ENCODE measurements around the gene BTN2A1. TPM values are rescaled to one million over a fixed set of nuclear protein-coding genes. Genes with fewer than 3 reads are reported as not detected.

The BTN2A1 gene
- total and polyA plus RNA-seq, 2 of the 13 experiments (the other 11 are each of a cell fraction or from before 2014, with no cell fraction given), result 16.4 to 30.4 TPM

DNA sequence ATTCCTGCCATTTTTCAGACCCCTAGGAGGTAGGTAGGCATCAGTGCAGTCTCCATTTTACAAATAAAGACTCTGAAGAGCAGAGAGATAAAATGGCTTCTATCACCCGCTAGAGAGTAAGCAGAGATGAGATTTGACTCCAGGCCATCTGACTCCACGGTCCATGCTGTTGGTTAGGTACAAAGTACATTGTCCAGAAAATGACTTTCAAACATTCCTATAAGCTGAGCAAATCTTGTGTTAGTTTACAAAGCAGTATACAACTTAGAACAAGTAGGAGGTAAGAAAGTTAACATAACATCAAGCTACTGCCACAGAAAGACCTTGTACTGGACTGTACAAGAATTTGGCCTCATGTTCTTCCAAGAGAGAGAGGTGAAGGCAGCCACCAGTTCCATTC, 57.2 kb downstream of the BTN2A1 start (continued):
- no peak for TF ChIP-seq SALL2 (CRISPR knock-in tag; IDR thresholded peaks at IDR 0.05)
- no peak for TF ChIP-seq PCBP1 (IDR thresholded peaks at IDR 0.05; ENCODE audit: borderline replicate concordance, low read depth, low read length)
- 0 out of 2 replicates have a peak, but pooled peaks have one; percentile 23 for TF ChIP-seq ZKSCAN5 (CRISPR knock-in tag; IDR thresholded peaks at IDR 0.05)
- peak; percentile 76 for TF ChIP-seq HNF4G (IDR thresholded peaks at IDR 0.05; ENCODE audit: borderline replicate concordance, low read depth, low read length)
- peak; percentile 24; the same call in 1 of the 2 replicates for TF ChIP-seq HNF4G (CRISPR knock-in tag; IDR thresholded peaks at IDR 0.05; ENCODE audit: borderline replicate concordance, low read depth)
- peak; percentile 73; the same call in 1 of the 2 replicates for TF ChIP-seq SOX5 (CRISPR knock-in tag; IDR thresholded peaks at IDR 0.05; ENCODE audit: borderline replicate concordance)
- TF ChIP-seq SPEN (CRISPR knock-in tag; IDR thresholded peaks at IDR 0.05; ENCODE audit: low read depth), result 0 out of 2 replicates have a peak, but pooled peaks have one; percentile 26
- TF ChIP-seq SSRP1 (CRISPR knock-in tag; IDR thresholded peaks at IDR 0.05), result no peak; the same call in 1 of the 2 replicates
- no peak for TF ChIP-seq CBX5 (CRISPR knock-in tag; IDR thresholded peaks at IDR 0.05; ENCODE audit: borderline replicate concordance)
- TF ChIP-seq ZNF441 (CRISPR knock-in tag; IDR thresholded peaks at IDR 0.05; ENCODE audit: borderline replicate concordance), result 0 out of 2 replicates have a peak, but pooled peaks have one; percentile 48
- peak; percentile 30; the same call in 1 of the 2 replicates for TF ChIP-seq TBX2 (CRISPR knock-in tag; IDR thresholded peaks at IDR 0.05; ENCODE audit: borderline replicate concordance)
- peak; percentile 63 for TF ChIP-seq GATAD1 (CRISPR knock-in tag; IDR thresholded peaks at IDR 0.05)
- TF ChIP-seq KLF6 (CRISPR knock-in tag; IDR thresholded peaks at IDR 0.05), result 0 out of 2 replicates have a peak, but pooled peaks have one; percentile 34
- no peak for TF ChIP-seq POLR2AphosphoS5 (IDR thresholded peaks at IDR 0.05; ENCODE audit: low read depth, low read length)
- no peak for TF ChIP-seq ZNF883 (CRISPR knock-in tag; IDR thresholded peaks at IDR 0.05; ENCODE audit: not compliant biosample characterization)
- TF ChIP-seq, protein P1, sequence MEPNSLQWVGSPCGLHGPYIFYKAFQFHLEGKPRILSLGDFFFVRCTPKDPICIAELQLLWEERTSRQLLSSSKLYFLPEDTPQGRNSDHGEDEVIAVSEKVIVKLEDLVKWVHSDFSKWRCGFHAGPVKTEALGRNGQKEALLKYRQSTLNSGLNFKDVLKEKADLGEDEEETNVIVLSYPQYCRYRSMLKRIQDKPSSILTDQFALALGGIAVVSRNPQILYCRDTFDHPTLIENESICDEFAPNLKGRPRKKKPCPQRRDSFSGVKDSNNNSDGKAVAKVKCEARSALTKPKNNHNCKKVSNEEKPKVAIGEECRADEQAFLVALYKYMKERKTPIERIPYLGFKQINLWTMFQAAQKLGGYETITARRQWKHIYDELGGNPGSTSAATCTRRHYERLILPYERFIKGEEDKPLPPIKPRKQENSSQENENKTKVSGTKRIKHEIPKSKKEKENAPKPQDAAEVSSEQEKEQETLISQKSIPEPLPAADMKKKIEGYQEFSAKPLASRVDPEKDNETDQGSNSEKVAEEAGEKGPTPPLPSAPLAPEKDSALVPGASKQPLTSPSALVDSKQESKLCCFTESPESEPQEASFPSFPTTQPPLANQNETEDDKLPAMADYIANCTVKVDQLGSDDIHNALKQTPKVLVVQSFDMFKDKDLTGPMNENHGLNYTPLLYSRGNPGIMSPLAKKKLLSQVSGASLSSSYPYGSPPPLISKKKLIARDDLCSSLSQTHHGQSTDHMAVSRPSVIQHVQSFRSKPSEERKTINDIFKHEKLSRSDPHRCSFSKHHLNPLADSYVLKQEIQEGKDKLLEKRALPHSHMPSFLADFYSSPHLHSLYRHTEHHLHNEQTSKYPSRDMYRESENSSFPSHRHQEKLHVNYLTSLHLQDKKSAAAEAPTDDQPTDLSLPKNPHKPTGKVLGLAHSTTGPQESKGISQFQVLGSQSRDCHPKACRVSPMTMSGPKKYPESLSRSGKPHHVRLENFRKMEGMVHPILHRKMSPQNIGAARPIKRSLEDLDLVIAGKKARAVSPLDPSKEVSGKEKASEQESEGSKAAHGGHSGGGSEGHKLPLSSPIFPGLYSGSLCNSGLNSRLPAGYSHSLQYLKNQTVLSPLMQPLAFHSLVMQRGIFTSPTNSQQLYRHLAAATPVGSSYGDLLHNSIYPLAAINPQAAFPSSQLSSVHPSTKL (CRISPR knock-in tag; IDR thresholded peaks at IDR 0.05), result peak; percentile 92
- TF ChIP-seq, protein P2, sequence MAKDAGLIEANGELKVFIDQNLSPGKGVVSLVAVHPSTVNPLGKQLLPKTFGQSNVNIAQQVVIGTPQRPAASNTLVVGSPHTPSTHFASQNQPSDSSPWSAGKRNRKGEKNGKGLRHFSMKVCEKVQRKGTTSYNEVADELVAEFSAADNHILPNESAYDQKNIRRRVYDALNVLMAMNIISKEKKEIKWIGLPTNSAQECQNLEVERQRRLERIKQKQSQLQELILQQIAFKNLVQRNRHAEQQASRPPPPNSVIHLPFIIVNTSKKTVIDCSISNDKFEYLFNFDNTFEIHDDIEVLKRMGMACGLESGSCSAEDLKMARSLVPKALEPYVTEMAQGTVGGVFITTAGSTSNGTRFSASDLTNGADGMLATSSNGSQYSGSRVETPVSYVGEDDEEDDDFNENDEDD (CRISPR knock-in tag; IDR thresholded peaks at IDR 0.05; ENCODE audit: borderline replicate concordance), result no peak
- TF ChIP-seq GZF1 (CRISPR knock-in tag; IDR thresholded peaks at IDR 0.05), result no peak
- TF ChIP-seq ZFX (CRISPR knock-in tag; IDR thresholded peaks at IDR 0.05; ENCODE audit: low read depth), result 0 out of 2 replicates have a peak, but pooled peaks have one; percentile 27
- 0 out of 2 replicates have a peak, but pooled peaks have one; percentile 18 for TF ChIP-seq SP140L (CRISPR knock-in tag; IDR thresholded peaks at IDR 0.05; ENCODE audit: borderline replicate concordance)
- TF ChIP-seq, protein P3, sequence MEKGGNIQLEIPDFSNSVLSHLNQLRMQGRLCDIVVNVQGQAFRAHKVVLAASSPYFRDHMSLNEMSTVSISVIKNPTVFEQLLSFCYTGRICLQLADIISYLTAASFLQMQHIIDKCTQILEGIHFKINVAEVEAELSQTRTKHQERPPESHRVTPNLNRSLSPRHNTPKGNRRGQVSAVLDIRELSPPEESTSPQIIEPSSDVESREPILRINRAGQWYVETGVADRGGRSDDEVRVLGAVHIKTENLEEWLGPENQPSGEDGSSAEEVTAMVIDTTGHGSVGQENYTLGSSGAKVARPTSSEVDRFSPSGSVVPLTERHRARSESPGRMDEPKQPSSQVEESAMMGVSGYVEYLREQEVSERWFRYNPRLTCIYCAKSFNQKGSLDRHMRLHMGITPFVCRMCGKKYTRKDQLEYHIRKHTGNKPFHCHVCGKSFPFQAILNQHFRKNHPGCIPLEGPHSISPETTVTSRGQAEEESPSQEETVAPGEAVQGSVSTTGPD (CRISPR knock-in tag; IDR thresholded peaks at IDR 0.05), result no peak
- peak; percentile 63; the same call in 1 of the 2 replicates for TF ChIP-seq NR2C2 (CRISPR knock-in tag; IDR thresholded peaks at IDR 0.05; ENCODE audit: borderline replicate concordance)
- peak; percentile 72; the same call in 1 of the 2 replicates for TF ChIP-seq ZSCAN9 (CRISPR knock-in tag; IDR thresholded peaks at IDR 0.05; ENCODE audit: borderline replicate concordance)
- no peak for TF ChIP-seq PAF1 (CRISPR knock-in tag; IDR thresholded peaks at IDR 0.05)
- TF ChIP-seq FOSL2 (CRISPR knock-in tag; IDR thresholded peaks at IDR 0.05), result peak; percentile 81
